Brain microvascular endothelial cell (primary cell): ENCODE measurements around the gene GPR32.

ENCODE experiments used
- DNase-seq: peaks from one replicate; pipeline ENCODE4 v3.0.0-alpha.2; 2020
- H3K27ac ChIP-seq: fragments of 250-450 bp; sonication (Bioruptor Pico); 2 replicates; pipeline ENCODE4 v1.5.1; 2020; ENCODE audit warnings: mild to moderate bottlenecking, moderate library complexity
- H3K27me3 ChIP-seq: fragments of 250-450 bp; sonication (Bioruptor Pico); replicated peaks from 2 replicates; pipeline ENCODE4 v1.5.1; 2020; ENCODE audit warnings: mild to moderate bottlenecking
- H3K36me3 ChIP-seq: fragments of 250-450 bp; sonication (Bioruptor Pico); replicated peaks from 2 replicates; pipeline ENCODE4 v1.5.1; 2020; ENCODE audit warnings: mild to moderate bottlenecking
- H3K4me3 ChIP-seq: 2 replicates; pipeline ENCODE4 v1.5.1; 2011; ENCODE audit warnings: low read depth, mild to moderate bottlenecking, control low read depth, low read length, moderate library complexity
- CTCF ChIP-seq: IDR thresholded peaks from 2 replicates; pipeline ENCODE4 v1.5.1; 2011; ENCODE audit warnings: low read depth, mild to moderate bottlenecking, moderate library complexity, low read length, control low read depth, inconsistent platforms; ENCODE audit errors: missing control alignments
- in situ Hi-C: cut with HindIII; loops from 2 replicates; pipeline ENCODE4 v1.10.0; 2017; ENCODE audit warnings: low sequenced_read_pairs, low pct_ligation_motif_present

The GPR32 gene

GRCh38 chr19:50785329-50785728 is 15.1 kb downstream of the GPR32 start:
- DNase-seq = no peak
- TF ChIP-seq CTCF = no peak
- in situ Hi-C loops = no loop called here
- Histone ChIP-seq H3K27ac (no peak overlapping the region), H3K27me3 (peaks cover 4% of the 10 kb centered on the region), H3K4me3 (no peak overlapping the region), H3K36me3 (no peaks in the 10 kb centered on the region)

- no peak within 1 kb of the TSS for H3K27ac ChIP-seq
- H3K36me3 ChIP-seq = peaks cover under 1% of the 10 kb centered on the region
- in situ Hi-C loops = no loop called here
- no peak for DNase-seq
- no peak within 1 kb of the TSS for H3K4me3 ChIP-seq
- no peak for TF ChIP-seq CTCF
- no peaks in the 10 kb centered on the region for H3K27me3 ChIP-seq
Observed at GRCh38 chr19:50790396-50790795, 20.1 kb downstream of the GPR32 start, which contains the start of gene ACP4. Gene ACP4 (plus strand): TSS chr19:50790415. CDS start chr19:50790415, 0 bp downstream.

GRCh38 chr19:50790922-50791467 is 20.7 kb downstream of the GPR32 start:
- Histone ChIP-seq H3K36me3 (peaks cover 7% of the 10 kb centered on the region), H3K27ac (no peak overlapping the region), H3K4me3 (no peak overlapping the region), H3K27me3 (no peaks in the 10 kb centered on the region)
- TF ChIP-seq CTCF = no peak
- in situ Hi-C loops = no loop called here
- DNase-seq = no peak

GRCh38 chr19:50791594-50792271 is 21.5 kb downstream of the GPR32 start:
- H3K4me3 ChIP-seq = no peak overlapping the region
- no peaks in the 10 kb centered on the region for H3K27me3 ChIP-seq
- in situ Hi-C loops = no loop called here
- no peak for DNase-seq
- TF ChIP-seq CTCF = no peak
- H3K36me3 ChIP-seq = peaks cover 10% of the 10 kb centered on the region
- no peak overlapping the region for H3K27ac ChIP-seq

GRCh38 chr19:50792272-50793250 is 22.3 kb downstream of the GPR32 start:
- Histone ChIP-seq H3K36me3 (peaks cover 18% of the 10 kb centered on the region), H3K27me3 (no peaks in the 10 kb centered on the region), H3K4me3 (no peak overlapping the region), H3K27ac (no peak overlapping the region)
- no peak for TF ChIP-seq CTCF
- in situ Hi-C loops = no loop called here
- DNase-seq = no peak
